Fibroblast of peridontal ligament (primary cell): ENCODE measurements around the gene SLCO4A1.
A peak's percentile ranks its signal among the peaks of the same experiment; 100 is the strongest.

Source experiments
- DNase-seq: peaks from one replicate; pipeline ENCODE4 v3.0.0-alpha.2; 2010; ENCODE audit errors: extremely low read depth

Gene SLCO4A1

GRCh38 chr20:62652894-62653305 is 10.6 kb downstream of the SLCO4A1 start:
- DNase-seq = no peak

GRCh38 chr20:62653373-62653772 is 11.1 kb downstream of the SLCO4A1 start:
- no peak for DNase-seq

- DNase-seq = no peak
Measured at GRCh38 chr20:62653951-62654685, 11.8 kb downstream of the SLCO4A1 start.

- DNase-seq = no peak
Measured at GRCh38 chr20:62655282-62656196, 13.2 kb downstream of the SLCO4A1 start.

- DNase-seq = no peak
Measured at GRCh38 chr20:62656197-62656918, 14.1 kb downstream of the SLCO4A1 start.

GRCh38 chr20:62656919-62657588 is 14.8 kb downstream of the SLCO4A1 start:
- no peak for DNase-seq

- no peak for DNase-seq
Measured at GRCh38 chr20:62657589-62657942, 15.3 kb downstream of the SLCO4A1 start.

GRCh38 chr20:62657956-62658355 is 15.7 kb downstream of the SLCO4A1 start:
- no peak for DNase-seq

GRCh38 chr20:62658593-62659178 is 16.4 kb downstream of the SLCO4A1 start:
- no peak for DNase-seq

- DNase-seq = no peak
Measured at GRCh38 chr20:62659488-62660239, 17.4 kb downstream of the SLCO4A1 start.

GRCh38 chr20:62660240-62660615 is 17.9 kb downstream of the SLCO4A1 start:
- no peak for DNase-seq

- no peak for DNase-seq
Measured at GRCh38 chr20:62660768-62661167, 18.5 kb downstream of the SLCO4A1 start.

- DNase-seq = no peak
Measured at GRCh38 chr20:62661647-62662046, 19.3 kb downstream of the SLCO4A1 start.

GRCh38 chr20:62662422-62662821 is 20.1 kb downstream of the SLCO4A1 start:
- DNase-seq = peak; percentile 86

- no peak for DNase-seq
Measured at GRCh38 chr20:62663145-62664018, 21.1 kb downstream of the SLCO4A1 start.

- DNase-seq = no peak
Measured at GRCh38 chr20:62664019-62664971, 22.0 kb downstream of the SLCO4A1 start.

- DNase-seq = no peak
Measured at GRCh38 chr20:62665153-62665754, 23.0 kb downstream of the SLCO4A1 start.
